SHP77 treated with DMSO at 0.1 percent for 48 hours (cell line): ENCODE measurements around the gene HYDIN.

ENCODE experiments used
- DNase-seq: peaks from one replicate; lab custom pipeline; 2025; lab: John Stamatoyannopoulos, UW

Gene HYDIN

GRCh38 chr16:71230122-71230845 lies at the start of gene HYDIN:
Gene HYDIN, minus strand, starts transcription at chr16:71230722. Its CDS starts 43,827 bp downstream, at chr16:71186895.
- DNase-seq = peak; percentile 35

GRCh38 chr16:71276589-71277334 lies 46.2 kb upstream of the HYDIN start:
- DNase-seq = no peak

DNA sequence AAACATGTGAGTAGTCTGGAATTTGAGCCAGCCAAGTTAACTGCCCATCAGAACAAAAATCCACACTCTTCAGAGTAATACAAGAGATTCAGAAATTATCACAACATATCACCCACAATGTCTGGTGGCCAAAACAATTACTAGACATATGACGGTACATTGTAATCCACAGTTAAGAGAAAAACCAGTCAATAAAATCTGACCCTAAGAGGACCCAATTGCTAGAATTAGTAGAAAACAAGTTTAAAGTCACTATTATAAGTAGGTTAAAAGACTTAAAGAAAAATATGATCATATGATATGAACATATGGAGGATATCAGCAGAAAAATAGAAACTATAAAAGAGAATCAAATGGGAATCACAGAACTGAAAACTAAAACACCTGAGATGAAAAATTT lies 42.9 kb upstream of the HYDIN start:
- no peak for DNase-seq

- DNase-seq = no peak
Measured at GRCh38 chr16:71264299-71264698, 33.8 kb upstream of the HYDIN start.

DNA sequence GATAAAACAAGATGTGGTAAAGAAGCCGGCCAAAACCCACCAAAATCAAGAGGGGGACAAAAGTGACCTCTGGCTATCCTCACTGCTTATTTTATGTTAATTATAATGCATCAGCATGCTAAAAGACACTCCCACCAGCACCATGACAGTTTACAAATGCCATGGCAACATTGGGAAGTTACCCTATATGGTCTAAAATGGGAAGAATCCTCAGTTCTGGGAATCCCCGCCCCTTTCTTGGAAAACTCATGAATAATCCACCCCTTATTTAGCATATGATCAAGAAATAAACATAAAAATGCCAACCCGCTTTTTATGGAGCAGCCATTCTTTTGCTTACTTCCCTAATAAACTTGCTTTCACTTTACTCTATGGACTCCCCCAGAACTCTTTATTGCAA lies 33.1 kb upstream of the HYDIN start:
- DNase-seq = no peak

DNA sequence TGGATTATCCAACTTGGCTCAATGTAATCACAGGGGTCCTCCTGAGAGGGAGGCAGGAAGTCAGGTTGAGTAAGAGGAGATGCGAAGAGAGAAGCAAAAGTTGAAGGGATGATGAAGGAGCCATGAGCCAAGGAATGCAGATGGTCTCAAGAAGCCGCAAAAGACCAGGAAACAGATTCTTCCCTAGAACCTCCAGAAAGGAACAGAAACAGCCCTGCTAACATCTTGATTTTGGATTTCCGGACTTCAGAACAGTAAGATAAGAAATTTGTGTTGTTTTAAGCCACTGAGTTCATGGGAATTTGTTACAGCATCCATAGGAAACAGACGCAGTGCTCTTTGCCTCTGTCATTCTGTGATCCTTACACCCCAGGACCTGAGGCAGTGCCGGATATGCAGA lies 31.9 kb upstream of the HYDIN start:
- DNase-seq = no peak

DNA sequence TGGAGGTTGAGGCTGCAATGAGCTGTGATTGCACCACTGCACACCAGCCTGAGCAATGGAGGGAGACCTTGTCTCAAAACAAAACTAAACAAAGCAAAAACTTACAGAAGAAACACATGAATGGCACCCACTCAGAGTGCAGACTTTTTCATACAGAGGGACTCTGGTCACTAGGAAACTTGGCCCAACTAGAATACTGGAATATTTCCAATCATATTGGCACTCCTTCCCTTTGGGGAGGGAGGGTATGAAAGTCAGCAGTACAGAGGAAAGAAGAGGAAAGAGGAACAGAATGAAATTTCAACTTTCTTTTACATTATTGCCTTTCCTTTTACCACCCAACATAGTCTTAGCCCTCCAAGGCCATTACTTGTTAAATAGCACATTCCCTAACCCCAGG lies 30.5 kb upstream of the HYDIN start:
- no peak for DNase-seq

DNA sequence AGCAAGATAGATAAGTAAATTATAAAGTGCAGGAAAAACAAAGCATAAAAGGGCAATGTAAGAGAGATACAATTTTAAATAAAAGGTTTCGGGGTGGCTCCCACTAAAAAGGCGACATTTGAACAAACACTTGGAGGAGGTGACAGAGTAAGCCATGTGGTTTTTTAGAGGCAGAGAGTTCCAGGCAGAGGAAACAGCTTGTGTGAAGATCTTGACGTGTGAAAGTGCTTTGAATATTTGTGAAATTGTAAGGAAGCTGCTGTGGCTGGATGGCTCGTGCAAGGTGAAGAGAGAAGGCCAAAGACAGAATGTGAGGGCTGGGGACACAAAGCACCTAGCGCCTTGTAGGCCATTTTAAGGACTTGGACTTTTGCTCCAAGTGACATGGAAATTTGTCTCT lies 28.6 kb upstream of the HYDIN start:
- no peak for DNase-seq

DNA sequence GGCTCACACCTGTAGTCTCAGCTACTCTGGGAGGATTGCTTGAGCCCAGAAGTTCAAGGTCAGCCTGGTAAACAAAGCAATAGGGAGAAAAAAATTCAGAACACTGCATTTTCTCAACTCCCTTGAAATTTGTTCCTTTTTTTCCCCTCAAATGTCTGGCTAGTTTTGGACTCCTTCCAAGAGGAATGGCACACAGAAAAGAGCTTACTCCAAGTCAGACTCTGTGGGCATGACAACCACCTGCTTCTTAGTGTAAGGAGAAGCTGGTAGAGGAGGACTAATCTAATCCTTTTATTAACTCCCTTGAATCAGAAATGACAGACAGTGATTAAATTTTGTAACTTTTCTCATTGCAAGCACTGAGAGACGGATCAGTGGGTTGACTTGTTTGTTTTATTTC lies 27.9 kb upstream of the HYDIN start:
- DNase-seq = no peak

- DNase-seq = no peak
Measured at GRCh38 chr16:71257768-71258167, 27.2 kb upstream of the HYDIN start.

GRCh38 chr16:71255721-71256120 lies 25.2 kb upstream of the HYDIN start:
- peak; percentile 8 for DNase-seq

GRCh38 chr16:71254832-71255525 lies 24.5 kb upstream of the HYDIN start:
- no peak for DNase-seq

GRCh38 chr16:71250461-71251235 lies 20.1 kb upstream of the HYDIN start:
- DNase-seq = no peak

- no peak for DNase-seq
Measured at GRCh38 chr16:71249399-71249798, 18.9 kb upstream of the HYDIN start.

GRCh38 chr16:71247478-71247877 lies 17.0 kb upstream of the HYDIN start:
- DNase-seq = no peak

DNA sequence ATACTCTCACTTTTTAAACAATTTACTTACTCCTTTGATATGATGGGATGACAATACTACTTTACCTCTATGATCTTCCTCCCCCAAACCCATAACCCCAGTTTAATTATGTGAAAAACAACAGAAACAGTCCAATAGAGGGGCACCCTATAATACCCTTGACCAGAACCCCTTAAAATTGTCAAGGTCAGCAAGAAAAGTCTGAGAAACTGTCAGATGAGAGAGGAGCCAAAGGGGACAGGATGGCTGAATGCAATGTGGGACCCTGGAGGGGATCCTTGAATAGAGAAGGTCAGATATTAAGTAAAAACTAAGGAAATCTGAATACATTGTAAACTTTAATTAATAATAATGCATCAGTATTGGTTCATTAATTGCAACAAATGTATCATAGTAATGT lies 15.8 kb upstream of the HYDIN start:
- no peak for DNase-seq

GRCh38 chr16:71244521-71244920 lies 14.0 kb upstream of the HYDIN start:
- no peak for DNase-seq

GRCh38 chr16:71242601-71243000 lies 12.1 kb upstream of the HYDIN start:
- DNase-seq = no peak

DNA sequence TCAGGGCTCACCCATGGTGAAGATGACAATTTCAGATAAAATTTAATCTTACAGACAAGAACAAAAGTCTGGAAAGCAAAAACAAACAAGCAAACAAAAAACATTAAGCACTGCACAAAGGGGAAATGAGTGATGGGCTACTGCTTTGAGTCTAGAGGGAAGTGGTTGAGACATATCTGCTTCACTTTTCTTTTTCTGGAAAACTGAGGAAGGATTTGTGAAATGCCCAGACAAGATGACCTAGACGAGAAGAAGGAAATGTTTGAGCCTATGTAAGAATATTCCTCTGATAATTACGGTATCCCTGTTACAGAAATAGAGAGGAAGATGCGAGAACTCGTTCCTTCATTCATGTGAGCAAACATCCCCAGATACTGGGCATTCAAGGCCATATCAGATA lies 11.5 kb upstream of the HYDIN start:
- DNase-seq = no peak

GRCh38 chr16:71229344-71229743 lies 1.2 kb downstream of the HYDIN start:
- no peak for DNase-seq

DNA sequence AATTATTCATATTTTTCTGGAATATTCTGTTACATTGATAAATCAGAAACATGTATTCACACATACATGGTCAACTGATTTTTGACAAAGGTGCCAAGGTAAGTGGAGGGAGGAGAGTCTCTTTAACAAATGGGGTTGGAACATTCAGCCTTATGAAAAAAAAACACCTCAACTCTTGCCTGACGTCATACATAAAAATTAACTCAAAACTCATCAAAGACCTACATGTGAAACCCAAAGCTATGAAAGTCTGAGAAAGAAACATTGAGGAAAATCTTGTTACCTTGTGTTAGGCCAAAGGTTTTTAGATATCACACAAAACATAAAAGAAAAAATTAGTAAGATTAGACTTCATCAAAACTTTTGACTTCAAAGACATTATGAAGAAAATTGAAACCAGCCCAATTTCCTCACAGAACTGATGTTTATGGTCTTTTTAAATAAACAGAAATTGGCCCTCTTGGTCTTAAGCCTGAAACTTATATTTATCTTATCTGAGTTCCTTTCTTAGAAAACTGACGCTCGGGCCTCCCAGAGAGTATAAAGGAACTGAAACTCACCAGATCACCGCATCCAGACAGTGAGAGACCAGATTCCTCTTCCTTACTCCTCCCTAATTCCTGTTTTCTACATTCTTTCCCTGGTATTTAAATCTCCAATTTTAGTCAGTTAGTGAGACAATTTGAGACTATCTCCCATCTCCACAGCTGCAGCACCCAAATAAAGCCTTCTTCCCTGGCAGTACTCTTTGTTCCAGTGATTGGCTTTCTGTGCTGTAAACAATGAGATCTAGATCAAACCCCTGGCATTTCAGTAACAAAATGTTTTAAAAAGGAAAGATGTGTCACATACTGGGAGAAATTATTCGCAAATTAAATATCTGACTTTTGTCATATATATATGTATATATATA lies 4.0 kb downstream of the HYDIN start:
- no peak for DNase-seq
